ENCODE measurements around the gene GNAT3. TPM values are rescaled to one million over a fixed set of nuclear protein-coding genes. Genes with fewer than 3 reads are reported as not detected.

Gene GNAT3
- total and polyA plus RNA-seq, 2 experiments from 2014 or later, result not detected

DNA sequence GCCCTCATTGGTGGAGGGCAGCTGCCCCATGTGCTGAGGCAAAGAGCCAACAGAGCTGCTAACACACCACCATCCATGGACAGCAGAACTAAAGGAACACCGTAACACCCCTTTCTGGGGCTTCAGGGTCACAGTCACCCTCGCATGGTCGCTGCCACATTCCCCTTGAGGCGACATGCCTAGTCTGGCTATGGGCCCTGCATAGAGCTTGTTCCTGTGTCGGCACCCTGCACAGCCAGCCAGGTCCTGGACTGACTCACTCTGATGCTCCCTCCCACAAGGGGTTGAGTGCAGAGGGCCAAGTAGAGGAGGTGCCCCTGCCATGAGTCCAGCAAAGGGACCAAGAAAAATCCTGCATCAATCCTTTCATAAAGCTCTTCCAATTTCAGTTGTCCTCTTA, 77.8 kb downstream of the GNAT3 start:
- 98% methylated on average over 5 of the region's 5 CpGs for WGBS (ENCODE audit: low lambda C conversion rate, missing lambda C conversion rate)
- no peaks in the 10 kb centered on the region for H3K9me2 ChIP-seq (replicated peaks; ENCODE audit: insufficient read depth)
- H3K27ac ChIP-seq, result no peak overlapping the region
- no peak overlapping the region for H2AFZ ChIP-seq
- no peak overlapping the region for H3K4me2 ChIP-seq
- H3K9me3 ChIP-seq (ENCODE audit: low read depth), result no peaks in the 10 kb centered on the region
- DNase-seq (ENCODE audit: low spot score), result no peak
- H3K4me3 ChIP-seq, result no peak overlapping the region
- no peaks in the 10 kb centered on the region for H3K36me3 ChIP-seq (replicated peaks; ENCODE audit: insufficient read depth, low read depth)
- TF ChIP-seq EZH2 (IDR thresholded peaks at IDR 0.05; ENCODE audit: borderline replicate concordance) (no peak), EZH2phosphoT487 (IDR thresholded peaks at IDR 0.05; ENCODE audit: low read depth, severe bottlenecking, unreplicated experiment) (no peak)
- TF ChIP-seq, protein P1, sequence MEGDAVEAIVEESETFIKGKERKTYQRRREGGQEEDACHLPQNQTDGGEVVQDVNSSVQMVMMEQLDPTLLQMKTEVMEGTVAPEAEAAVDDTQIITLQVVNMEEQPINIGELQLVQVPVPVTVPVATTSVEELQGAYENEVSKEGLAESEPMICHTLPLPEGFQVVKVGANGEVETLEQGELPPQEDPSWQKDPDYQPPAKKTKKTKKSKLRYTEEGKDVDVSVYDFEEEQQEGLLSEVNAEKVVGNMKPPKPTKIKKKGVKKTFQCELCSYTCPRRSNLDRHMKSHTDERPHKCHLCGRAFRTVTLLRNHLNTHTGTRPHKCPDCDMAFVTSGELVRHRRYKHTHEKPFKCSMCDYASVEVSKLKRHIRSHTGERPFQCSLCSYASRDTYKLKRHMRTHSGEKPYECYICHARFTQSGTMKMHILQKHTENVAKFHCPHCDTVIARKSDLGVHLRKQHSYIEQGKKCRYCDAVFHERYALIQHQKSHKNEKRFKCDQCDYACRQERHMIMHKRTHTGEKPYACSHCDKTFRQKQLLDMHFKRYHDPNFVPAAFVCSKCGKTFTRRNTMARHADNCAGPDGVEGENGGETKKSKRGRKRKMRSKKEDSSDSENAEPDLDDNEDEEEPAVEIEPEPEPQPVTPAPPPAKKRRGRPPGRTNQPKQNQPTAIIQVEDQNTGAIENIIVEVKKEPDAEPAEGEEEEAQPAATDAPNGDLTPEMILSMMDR (IDR thresholded peaks at IDR 0.05; ENCODE audit: poor library complexity), result no peak
- H4K20me1 ChIP-seq (ENCODE audit: insufficient read depth, poor library complexity, severe bottlenecking), result no peaks in the 10 kb centered on the region
- no peaks in the 10 kb centered on the region for H3K27me3 ChIP-seq
- no peaks in the 10 kb centered on the region for H3K79me2 ChIP-seq
- no peaks in the 10 kb centered on the region for H3K4me1 ChIP-seq (ENCODE audit: insufficient read depth)

DNA sequence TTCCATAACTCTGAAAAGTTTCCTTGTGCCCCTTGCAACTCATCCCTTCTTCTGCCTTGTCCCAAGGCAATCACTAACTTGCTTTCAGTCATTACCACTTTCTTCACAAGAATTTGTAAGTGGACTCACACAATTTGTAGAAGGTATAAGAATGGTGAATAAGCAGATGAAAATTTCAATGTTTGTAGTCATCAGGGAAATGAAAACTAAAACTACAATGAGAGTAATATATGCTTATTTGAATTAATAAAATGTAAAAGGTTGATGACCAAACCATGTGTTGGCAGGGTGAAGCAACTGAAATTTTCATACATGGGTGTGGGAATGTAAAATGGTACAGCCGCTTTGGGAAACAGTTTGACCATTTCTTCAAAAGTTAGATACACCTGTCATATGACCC, 79.7 kb downstream of the GNAT3 start:
- Histone ChIP-seq H3K4me3 (no peak overlapping the region), H3K4me2 (no peak overlapping the region), H3K27ac (no peak overlapping the region), H4K20me1 (ENCODE audit: insufficient read depth, poor library complexity, severe bottlenecking) (no peaks in the 10 kb centered on the region), H3K36me3 (replicated peaks; ENCODE audit: insufficient read depth, low read depth) (no peaks in the 10 kb centered on the region), H3K27me3 (no peaks in the 10 kb centered on the region), H3K9me3 (ENCODE audit: low read depth) (no peaks in the 10 kb centered on the region), H3K9me2 (replicated peaks; ENCODE audit: insufficient read depth) (no peaks in the 10 kb centered on the region), H3K79me2 (no peaks in the 10 kb centered on the region), H2AFZ (no peak overlapping the region), H3K4me1 (ENCODE audit: insufficient read depth) (no peaks in the 10 kb centered on the region)
- no CpG with 5 or more reads among the region's 1 CpG for WGBS (ENCODE audit: low lambda C conversion rate, missing lambda C conversion rate)
- no peak for DNase-seq (ENCODE audit: low spot score)
- TF ChIP-seq, protein P1 (IDR thresholded peaks at IDR 0.05; ENCODE audit: poor library complexity), result no peak
- TF ChIP-seq EZH2 (IDR thresholded peaks at IDR 0.05; ENCODE audit: borderline replicate concordance), result no peak
- TF ChIP-seq EZH2phosphoT487 (IDR thresholded peaks at IDR 0.05; ENCODE audit: low read depth, severe bottlenecking, unreplicated experiment), result no peak

DNA sequence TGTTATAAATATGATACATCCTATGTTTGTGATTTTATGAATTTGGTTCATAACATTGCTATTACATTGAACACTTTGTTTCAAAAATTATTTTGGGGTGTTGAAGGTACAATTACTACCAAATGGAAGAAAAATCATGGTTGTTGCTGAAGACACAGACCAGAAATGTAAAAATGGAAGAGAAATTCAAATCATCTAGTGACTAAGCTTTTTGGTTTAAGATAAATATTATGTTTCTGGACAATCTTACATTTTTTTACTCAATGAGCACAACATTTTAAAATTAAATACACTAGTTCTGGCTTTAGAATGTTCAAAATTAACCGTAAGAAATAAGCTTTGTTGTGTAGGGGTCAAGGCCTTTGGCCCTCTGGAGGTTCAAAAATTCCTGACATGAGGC, 82.7 kb downstream of the GNAT3 start:
- Histone ChIP-seq H3K9me3 (ENCODE audit: low read depth) (no peaks in the 10 kb centered on the region), H2AFZ (no peak overlapping the region), H3K4me1 (ENCODE audit: insufficient read depth) (no peaks in the 10 kb centered on the region), H3K4me3 (no peak overlapping the region), H3K27ac (no peak overlapping the region), H4K20me1 (ENCODE audit: insufficient read depth, poor library complexity, severe bottlenecking) (no peaks in the 10 kb centered on the region), H3K9me2 (replicated peaks; ENCODE audit: insufficient read depth) (no peaks in the 10 kb centered on the region), H3K27me3 (no peaks in the 10 kb centered on the region), H3K36me3 (replicated peaks; ENCODE audit: insufficient read depth, low read depth) (no peaks in the 10 kb centered on the region), H3K79me2 (no peaks in the 10 kb centered on the region), H3K4me2 (no peak overlapping the region)
- TF ChIP-seq EZH2phosphoT487 (IDR thresholded peaks at IDR 0.05; ENCODE audit: low read depth, severe bottlenecking, unreplicated experiment), result no peak
- TF ChIP-seq, protein P1 (IDR thresholded peaks at IDR 0.05; ENCODE audit: poor library complexity), result no peak
- no peak for TF ChIP-seq EZH2 (IDR thresholded peaks at IDR 0.05; ENCODE audit: borderline replicate concordance)
- DNase-seq (ENCODE audit: low spot score), result no peak
- 76% methylated on average over 1 of the region's 1 CpG for WGBS (ENCODE audit: low lambda C conversion rate, missing lambda C conversion rate)
